ENCODE results near the gene CCDC9B.

The CCDC9B gene

GRCh38 chr15:40298216-40298935 lies 42.4 kb downstream of the CCDC9B start:
- no peak for DNase-seq (ENCODE audit: low spot score)
- no peak for TF ChIP-seq CTCF (IDR thresholded peaks at IDR 0.05; ENCODE audit: extremely low read depth, missing control alignments)

GRCh38 chr15:40297356-40297755 lies 43.4 kb downstream of the CCDC9B start:
- TF ChIP-seq CTCF (IDR thresholded peaks at IDR 0.05; ENCODE audit: extremely low read depth, missing control alignments), result no peak
- DNase-seq (ENCODE audit: low spot score), result no peak

- no peak for TF ChIP-seq CTCF (IDR thresholded peaks at IDR 0.05; ENCODE audit: extremely low read depth, missing control alignments)
- DNase-seq (ENCODE audit: low spot score), result no peak
Observed at GRCh38 chr15:40296561-40297230, 44.0 kb downstream of the CCDC9B start.

GRCh38 chr15:40295877-40296560 lies 44.7 kb downstream of the CCDC9B start:
- DNase-seq (ENCODE audit: low spot score), result no peak
- no peak for TF ChIP-seq CTCF (IDR thresholded peaks at IDR 0.05; ENCODE audit: extremely low read depth, missing control alignments)

GRCh38 chr15:40295297-40295696 lies 45.4 kb downstream of the CCDC9B start:
- TF ChIP-seq CTCF (IDR thresholded peaks at IDR 0.05; ENCODE audit: extremely low read depth, missing control alignments), result no peak
- DNase-seq (ENCODE audit: low spot score), result peak; percentile 15

- DNase-seq (ENCODE audit: low spot score), result no peak
- TF ChIP-seq CTCF (IDR thresholded peaks at IDR 0.05; ENCODE audit: extremely low read depth, missing control alignments), result no peak
Observed at GRCh38 chr15:40293905-40294895, 46.5 kb downstream of the CCDC9B start.
